CD4-positive, alpha-beta T cell treated with Interleukin-1 beta for 1 hour (primary cell): ENCODE results near the gene TRIO.
A peak's percentile ranks its signal among the peaks of the same experiment; 100 is the strongest.
"Not testable (repeated sequence)": the region's sequence is repeated elsewhere in the genome, so short reads cannot be mapped to it uniquely, and the experiment has no call there.

ENCODE experiments used
- DNase-seq, 2 donors: peaks; one replicate each; pipeline ENCODE4 v3.0.0-alpha.2; 2020 to 2022

The TRIO gene

DNA sequence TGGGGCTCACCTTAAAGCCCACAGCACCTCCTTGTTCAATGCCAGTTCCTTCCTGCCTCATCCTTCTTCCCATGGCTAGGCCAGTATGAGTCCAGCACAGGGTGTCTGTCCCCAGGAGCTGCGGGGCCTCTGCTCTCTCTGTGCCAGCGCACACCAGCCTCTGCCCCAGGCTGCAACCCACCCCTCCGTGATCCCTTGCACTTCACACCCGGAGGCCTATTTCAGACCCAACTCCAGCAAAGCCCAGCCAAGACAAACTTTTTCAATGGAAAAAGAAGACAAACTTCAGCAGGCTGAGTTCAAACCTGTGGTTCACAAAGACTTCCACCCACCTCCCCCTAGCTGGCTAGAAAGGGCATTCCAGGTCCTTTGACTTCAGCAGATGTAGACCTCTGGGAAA, 382.3 kb downstream of the TRIO start:
- no peak for DNase-seq

DNA sequence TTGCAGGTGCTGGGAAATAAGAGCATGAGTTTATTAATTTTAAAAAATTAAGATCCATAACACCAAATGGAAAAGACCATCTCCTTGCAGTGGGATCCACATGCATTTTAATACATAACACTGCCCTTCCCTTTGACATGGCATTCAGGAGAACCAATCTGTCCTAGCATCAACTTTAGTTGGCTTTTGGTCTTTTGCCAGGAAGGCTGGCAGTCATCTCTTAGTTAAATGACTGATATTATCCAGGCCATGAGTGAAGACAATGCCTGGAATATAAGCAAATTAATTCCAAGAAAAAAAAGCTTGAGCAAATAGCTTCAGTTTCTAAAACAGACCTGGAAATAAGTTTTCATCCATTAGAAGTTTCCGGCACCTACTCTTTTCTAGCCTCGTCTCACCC, 383.4 kb downstream of the TRIO start:
- DNase-seq: no peak

DNA sequence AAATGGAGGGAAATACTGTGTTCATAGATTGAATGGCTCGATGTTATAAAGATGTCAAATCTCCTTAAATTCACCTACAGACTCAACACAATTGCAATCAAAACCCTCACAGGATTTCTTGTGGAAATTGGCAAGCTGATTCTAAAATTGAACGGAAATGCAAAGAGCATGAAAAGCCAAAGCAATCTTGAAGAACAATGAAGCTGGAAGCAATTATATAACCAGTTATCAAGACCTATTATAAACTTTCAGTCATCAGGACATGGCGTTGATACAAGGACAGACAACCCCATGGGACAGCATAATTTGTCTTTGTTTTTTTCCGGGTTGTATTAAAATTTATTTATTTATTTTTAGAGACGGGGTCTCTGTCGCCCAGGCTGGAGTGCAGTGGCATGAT, 385.0 kb downstream of the TRIO start:
- no peak for DNase-seq

DNA sequence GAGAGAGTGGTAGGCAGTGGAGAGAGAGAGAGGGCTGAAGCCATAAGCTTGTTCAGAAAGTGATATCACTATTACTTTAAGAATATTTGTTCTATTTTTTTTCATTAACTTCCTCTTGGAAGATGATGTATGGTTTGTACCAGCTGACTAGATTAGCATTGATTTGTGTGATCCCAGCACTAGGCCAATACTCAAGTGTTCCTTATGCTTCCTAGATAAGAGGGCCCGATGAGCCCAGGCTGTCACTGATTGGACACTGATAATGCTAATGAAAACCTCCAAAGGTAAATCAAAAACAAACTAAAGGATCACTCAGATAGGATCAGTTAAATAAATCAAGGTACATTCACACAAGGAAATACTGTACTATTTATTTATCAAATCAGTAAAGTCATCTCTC, 385.8 kb downstream of the TRIO start:
- no peak for DNase-seq

DNA sequence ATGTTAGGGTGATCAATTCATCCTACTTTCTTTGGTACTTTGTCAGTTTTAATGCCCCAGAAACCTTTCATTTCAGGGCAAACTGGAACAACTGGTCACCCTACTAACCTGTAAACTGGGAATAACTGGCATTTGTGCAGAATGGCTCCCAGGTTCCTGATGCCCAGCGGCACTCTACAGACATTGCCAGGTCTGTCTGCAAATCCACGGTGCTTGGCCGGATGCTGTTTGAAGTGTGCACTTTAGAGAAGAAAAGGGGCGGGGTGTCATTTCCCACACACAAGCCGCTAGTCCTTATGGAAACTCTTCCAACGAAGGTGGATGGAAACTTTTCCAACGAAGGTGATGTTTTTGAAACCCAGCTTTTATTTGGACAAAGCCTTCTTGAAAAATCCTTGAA, 388.5 kb downstream of the TRIO start:
- DNase-seq: no peak

DNA sequence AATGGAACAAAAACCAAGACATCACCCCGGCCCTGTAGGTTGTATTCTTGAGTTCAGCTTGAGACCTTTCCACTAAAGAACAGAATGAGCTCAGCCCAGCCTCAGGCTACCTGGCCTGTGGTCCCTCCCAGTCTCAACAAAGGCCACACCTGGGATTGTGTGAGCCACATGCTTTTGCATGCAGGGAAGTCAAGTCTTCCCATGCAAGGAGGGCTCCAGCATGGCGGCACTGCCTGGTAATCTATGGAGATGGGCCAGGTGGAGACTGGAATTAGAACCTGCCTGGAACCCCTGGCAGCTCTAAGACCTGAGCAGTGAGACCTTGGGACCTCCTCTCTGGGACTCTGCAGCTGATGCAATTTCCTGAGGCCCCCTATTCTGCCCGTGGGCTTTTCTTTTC, 389.0 kb downstream of the TRIO start:
- no peak for DNase-seq

DNA sequence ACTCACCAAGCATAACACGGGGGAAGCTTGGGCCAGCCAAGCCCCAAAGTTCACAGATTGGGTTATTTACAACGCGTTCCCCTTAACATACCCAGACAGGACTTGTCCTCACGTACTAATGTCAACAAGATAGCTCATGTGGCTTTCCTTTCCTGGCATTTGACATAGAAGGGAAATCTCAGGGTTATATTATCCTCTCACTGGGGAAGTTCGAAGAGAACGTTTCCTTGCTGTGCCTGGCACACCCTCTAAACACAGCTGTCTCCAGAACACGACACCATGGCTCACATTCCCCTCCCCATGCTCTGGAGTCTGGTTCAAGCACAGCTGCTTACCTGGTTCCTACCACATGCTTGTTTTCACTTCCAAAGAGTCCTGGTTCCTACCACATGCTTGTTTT, 391.6 kb downstream of the TRIO start:
- DNase-seq: no peak

DNA sequence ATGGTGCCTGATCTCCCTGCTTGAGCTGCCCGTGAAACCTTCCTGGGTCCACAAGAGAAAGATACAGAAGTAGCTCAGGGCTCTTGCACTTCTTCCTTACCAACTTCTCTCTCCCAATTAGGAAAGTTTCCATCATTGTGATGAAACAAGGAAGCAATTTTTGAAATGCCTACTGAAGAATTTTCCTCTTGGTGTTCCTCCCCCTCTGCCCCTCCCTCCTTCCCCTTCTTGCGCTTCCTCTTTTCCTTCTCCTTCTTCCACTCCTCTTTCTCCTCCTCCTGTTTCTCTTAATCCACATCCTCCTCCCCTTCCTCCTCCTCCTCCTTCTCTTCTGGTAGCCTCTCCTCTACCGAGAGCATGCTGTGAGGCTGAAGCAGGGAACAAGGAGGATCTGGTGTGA, 402.2 kb downstream of the TRIO start:
- no peak for DNase-seq

DNA sequence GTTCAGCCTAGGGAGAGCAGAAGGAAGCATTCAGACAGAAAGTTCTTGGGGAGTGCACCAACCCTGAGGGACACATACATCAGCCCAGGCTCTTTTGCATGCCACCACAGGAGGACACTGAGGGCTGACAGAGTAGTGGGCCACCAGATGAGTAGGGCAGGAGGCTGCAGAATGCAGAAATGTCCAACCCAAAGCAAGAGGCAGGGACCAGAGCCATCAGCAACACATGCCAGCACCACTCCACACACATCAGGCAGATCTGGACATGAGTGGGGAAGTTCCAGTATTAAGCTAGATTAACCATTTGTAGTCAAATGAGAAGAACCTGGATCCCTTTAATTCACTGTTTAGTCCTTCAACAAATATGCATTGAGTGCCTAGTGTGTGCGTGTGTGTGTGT, 402.7 kb downstream of the TRIO start:
- DNase-seq: no peak

DNA sequence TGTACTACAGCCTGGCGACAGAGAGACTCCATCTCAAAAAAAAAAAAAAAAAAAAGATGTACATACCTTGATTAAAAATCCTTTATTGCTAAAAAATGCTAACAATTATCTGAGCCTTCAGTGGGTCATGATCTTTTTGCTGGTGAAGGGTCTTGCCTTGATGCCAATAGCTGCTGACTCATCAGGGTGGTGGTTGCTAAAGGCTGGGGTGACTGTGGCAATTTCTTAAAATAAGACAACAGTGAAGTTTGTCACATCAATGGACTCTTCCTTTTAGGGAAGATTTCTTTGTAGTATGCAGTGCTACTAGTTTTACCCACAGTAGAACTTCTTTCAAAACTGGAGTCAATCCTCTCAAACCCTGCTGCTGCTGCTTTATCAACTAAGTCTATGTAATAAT, 404.5 kb downstream of the TRIO start:
- DNase-seq: peak in 1 of 2 donors; percentile 9

DNA sequence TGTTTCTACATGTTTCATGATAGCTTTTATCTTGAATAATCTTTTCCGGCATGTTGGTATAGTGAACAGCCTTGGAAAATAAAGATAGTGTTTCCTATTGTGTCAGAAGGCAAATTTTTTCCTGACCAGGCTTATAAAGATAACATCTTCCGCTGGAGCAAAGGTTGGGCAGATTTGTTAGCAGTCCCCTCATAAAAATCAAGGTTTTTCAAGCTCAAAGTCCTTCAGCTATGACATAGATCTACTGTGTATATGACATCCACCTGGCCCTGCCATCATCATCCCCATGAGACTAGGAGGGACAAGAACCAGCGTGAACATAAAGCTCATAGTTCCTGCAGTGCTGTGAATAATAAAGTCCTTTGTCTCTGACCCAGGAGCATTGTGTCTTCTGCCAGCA, 408.1 kb downstream of the TRIO start:
- no peak for DNase-seq

DNA sequence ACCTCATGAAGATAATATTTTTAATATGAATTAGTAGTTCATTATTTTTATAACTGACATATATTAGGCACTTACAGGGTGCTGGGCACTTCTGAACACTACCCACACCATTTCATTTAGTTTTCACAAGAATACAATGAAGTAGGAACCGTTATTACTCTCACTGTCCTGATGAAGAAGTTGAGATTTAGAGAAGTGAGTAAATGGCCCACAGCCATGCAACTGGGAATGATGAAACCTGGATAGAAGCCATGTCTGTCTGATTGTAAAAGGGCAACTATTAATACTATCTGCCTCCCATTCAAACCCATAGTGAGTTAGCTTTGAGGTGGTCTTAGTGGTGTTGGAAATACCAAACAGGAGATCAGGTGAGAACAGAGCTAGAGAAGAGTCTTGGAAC, 408.9 kb downstream of the TRIO start:
- no peak for DNase-seq

DNA sequence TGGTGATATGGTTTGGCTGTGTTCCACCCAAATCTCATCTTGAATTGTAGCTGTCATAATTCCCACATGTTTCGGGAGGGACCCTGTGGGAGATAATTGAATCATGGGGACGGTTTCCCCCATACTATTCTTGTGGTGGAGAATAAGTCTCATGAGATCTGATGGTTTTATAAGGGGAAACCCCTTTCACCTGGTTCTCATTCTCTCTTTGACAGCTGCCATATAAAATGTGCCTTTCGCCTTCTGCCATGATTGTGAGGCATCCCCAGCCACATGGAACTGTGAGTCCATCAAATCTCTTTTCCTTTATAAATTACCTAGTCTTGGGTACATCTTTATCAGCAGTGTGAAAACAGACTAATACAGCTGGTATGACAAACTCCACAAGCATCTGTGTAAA, 411.1 kb downstream of the TRIO start:
- not testable (repeated sequence) for DNase-seq

DNA sequence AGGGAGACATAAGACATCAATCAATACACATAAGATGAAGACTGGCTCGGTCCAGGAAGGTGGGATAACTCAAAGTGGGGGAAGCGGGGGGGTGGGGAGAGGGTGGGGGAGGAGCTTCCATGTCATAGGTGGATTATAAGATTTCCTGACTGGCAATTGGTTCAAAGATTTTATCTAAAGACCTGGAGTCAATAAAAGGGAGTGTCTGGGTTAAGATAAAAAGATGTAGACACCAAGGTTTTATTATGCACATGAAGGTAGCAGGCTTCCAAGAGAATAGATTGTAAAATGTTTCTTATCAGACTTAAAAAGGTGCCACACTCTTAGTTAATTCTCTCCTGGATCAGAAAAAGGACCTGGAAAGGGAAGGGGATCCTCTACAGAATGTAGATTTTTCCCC, 412.9 kb downstream of the TRIO start:
- no peak for DNase-seq

DNA sequence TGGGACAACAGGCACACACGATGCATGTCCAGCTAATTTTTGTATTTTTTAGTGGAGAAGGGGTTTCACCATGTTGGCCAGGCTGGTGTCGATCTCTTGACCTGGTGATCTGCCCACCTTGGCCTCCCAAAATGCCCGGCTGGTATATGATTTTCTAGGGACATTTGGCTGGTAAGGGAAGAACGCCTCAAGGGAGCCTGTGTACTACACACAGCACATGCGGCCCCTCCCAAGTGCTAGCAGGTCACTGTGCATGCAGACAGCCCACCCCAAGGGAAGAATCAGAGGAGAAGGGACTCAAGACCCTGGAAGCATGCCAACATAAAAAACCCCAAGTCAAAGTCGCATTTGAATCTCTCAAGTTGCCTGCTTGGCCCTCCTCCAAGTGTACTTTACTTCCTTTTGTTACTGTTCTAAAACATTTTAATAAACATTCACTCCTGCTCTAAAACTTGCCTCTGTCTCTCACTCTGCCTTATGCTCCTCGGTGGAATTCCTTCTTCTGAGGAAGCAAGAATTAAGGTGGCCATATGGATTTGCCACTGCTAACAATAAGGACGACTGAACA, 414.1 kb downstream of the TRIO start:
- no peak for DNase-seq

DNA sequence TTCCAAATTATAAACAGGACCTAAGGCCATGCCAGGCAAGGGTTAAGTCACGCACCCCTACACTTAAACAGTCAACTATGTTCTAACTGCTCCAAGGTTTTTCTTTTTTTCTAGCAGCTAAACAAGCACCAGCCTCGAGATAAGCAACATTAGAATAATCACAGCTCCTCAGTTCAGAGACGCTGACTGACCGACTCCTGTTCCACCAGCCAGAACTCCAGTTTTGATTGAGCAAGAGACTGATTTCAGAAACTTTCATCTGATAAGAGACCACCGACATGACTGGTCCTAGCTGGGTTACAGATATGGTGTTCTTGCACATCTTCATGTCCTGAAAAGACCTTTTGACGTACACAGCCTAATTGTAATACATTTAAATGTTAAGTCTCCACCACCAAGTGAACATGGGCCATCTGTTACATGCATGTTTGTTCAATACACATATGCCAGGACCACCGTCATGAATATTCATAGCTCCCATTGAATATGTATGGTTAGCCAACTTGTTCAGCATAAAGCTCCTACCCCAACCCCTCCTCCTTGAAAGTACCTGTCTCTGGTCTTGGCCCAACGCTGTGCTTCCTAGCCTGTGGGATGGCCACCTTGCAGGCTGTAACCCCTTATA, 414.8 kb downstream of the TRIO start:
- no peak for DNase-seq
